B cell (primary cell): ENCODE data around the gene AKT2. TPM values are rescaled to one million over a fixed set of nuclear protein-coding genes. Genes with fewer than 3 reads are reported as not detected.

ENCODE experiments used
- ATAC-seq: fragments of 200-7000 bp; cut with Tn5 transposase; one replicate; pipeline ENCODE4 v1.10.0; 2021; ENCODE audit warnings: low read depth, mild to moderate bottlenecking, moderate number of reproducible peaks, moderate library complexity
- CTCF ChIA-PET: fragments of 350-600 bp; sonication (Branson Sonifier 250); formaldehyde crosslinking; loops from one replicate; lab custom pipeline; 2021; ENCODE audit warnings: antibody characterized with exemption, inconsistent platforms; lab: Charles Lee
- POLR2A ChIA-PET: fragments of 350-600 bp; sonication (Branson Sonifier 250); formaldehyde crosslinking; loops from one replicate; lab custom pipeline; 2021; ENCODE audit warnings: antibody characterized with exemption; lab: Charles Lee
- DNase-seq: peaks from one replicate; pipeline ENCODE4 v3.0.0; 2013
- H2AFZ ChIP-seq: 2 replicates; pipeline ENCODE4 v1.6.1; 2012; ENCODE audit warnings: mild to moderate bottlenecking, low read depth, low read length; ENCODE audit not compliant: insufficient read depth, poor library complexity, severe bottlenecking
- H3K27ac ChIP-seq, 2 donors: 1 replicate in 1 of 2; 2 replicates in 1 of 2; pipeline ENCODE4 v1.5.1; 2012 to 2013; ENCODE audit warnings: low read length in 2 of 2, mild to moderate bottlenecking in 2 of 2, moderate library complexity in 1 of 2
- H3K27me3 ChIP-seq, 4 experiments: fragments of 200-600 bp in 1 of 4; sonication (generic) in 1 of 4; replicated peaks in 1 of 4; 1 replicate in 2 of 4; 2 replicates in 2 of 4; pipeline versions ENCODE4 v1.6.1 to v1.7.0; 2013 to 2016; ENCODE audit warnings: low read length in 3 of 4, mild to moderate bottlenecking in 2 of 4, mixed read lengths in 1 of 4, moderate library complexity in 1 of 4; ENCODE audit not compliant: insufficient read depth in 4 of 4, control insufficient read depth in 3 of 4; ENCODE audit errors: control extremely low read depth in 1 of 4
- H3K36me3 ChIP-seq, 2 experiments: replicated peaks in 1 of 2; 1 replicate in 1 of 2; 2 replicates in 1 of 2; pipeline versions ENCODE4 v1.6.1 to v1.7.1; 2013; ENCODE audit warnings: low read length in 1 of 2; ENCODE audit not compliant: insufficient read depth in 2 of 2, control insufficient read depth in 1 of 2; ENCODE audit errors: control extremely low read depth in 1 of 2, extremely low read depth in 1 of 2
- H3K4me1 ChIP-seq, 2 donors: fragments of 200-600 bp in 1 of 2; sonication (generic) in 1 of 2; 1 replicate in 1 of 2; 2 replicates in 1 of 2; pipeline versions ENCODE4 v1.5.1 to v1.6.1; 2013 to 2017; ENCODE audit warnings: low read length in 2 of 2; ENCODE audit not compliant: control insufficient read depth in 2 of 2, insufficient read depth in 2 of 2
- H3K4me2 ChIP-seq: replicated peaks from 2 replicates; pipeline ENCODE3; 2012; ENCODE audit warnings: mild to moderate bottlenecking, low read depth, low read length; ENCODE audit not compliant: poor library complexity, severe bottlenecking
- H3K4me3 ChIP-seq, 5 experiments: fragments of 200-600 bp in 1 of 5; sonication (generic) in 1 of 5; 1 replicate in 3 of 5; 2 replicates in 2 of 5; pipeline versions ENCODE4 v1.5.1 to v1.7.0; 2011 to 2016; ENCODE audit warnings: low read length in 4 of 5, mild to moderate bottlenecking in 4 of 5, low read depth in 2 of 5, control low read depth in 1 of 5, moderate library complexity in 1 of 5; ENCODE audit not compliant: insufficient read depth in 1 of 5; ENCODE audit errors: control extremely low read depth in 1 of 5, extremely low read depth in 1 of 5
- H3K79me2 ChIP-seq: fragments of 200-600 bp; sonication (generic); one replicate; pipeline ENCODE4 v1.6.0; 2016; ENCODE audit warnings: low read length; ENCODE audit not compliant: control insufficient read depth, insufficient read depth
- H3K9ac ChIP-seq: fragments of 200-600 bp; sonication (generic); 2 replicates; pipeline ENCODE4 v1.6.1; 2017; ENCODE audit warnings: mild to moderate bottlenecking, low read length, moderate library complexity
- H3K9me3 ChIP-seq, 3 donors: one replicate each; pipeline versions ENCODE4 v1.6.1 to v1.7.1; 2013; ENCODE audit warnings: low read length in 2 of 3; ENCODE audit not compliant: control insufficient read depth in 2 of 3, insufficient read depth in 1 of 3; ENCODE audit errors: control extremely low read depth in 1 of 3
- H4K20me1 ChIP-seq: 2 replicates; pipeline ENCODE4 v1.6.0; 2012; ENCODE audit warnings: mild to moderate bottlenecking, low read length; ENCODE audit not compliant: insufficient read depth, control insufficient read depth, poor library complexity, severe bottlenecking
- H3K27ac Mint-ChIP-seq: one replicate; pipeline ENCODE4 v1.8.0; 2021; ENCODE audit warnings: mixed read lengths
- H3K27me3 Mint-ChIP-seq: one replicate; pipeline ENCODE4 v1.8.0; 2021; ENCODE audit warnings: mixed read lengths
- H3K4me1 Mint-ChIP-seq: one replicate; pipeline ENCODE4 v1.8.0; 2021; ENCODE audit warnings: mixed read lengths
- H3K4me3 Mint-ChIP-seq: one replicate; pipeline ENCODE4 v1.8.0; 2021; ENCODE audit warnings: mixed read lengths
- H3K9me3 Mint-ChIP-seq: one replicate; pipeline ENCODE4 v1.8.0; 2022; ENCODE audit warnings: mixed read lengths; ENCODE audit not compliant: insufficient read depth
- CTCF ChIP-seq: fragments of 200-600 bp; IDR thresholded peaks from one replicate; pipeline ENCODE4 v1.8.0; 2022; ENCODE audit warnings: antibody characterized with exemption, mild to moderate bottlenecking
- EZH2 ChIP-seq: IDR thresholded peaks from 2 replicates; pipeline ENCODE4 v1.6.1; 2012; ENCODE audit warnings: borderline replicate concordance, low read depth, mild to moderate bottlenecking, moderate library complexity, low read length; ENCODE audit not compliant: insufficient read depth, poor library complexity, severe bottlenecking
- WGBS: methylation state at CpG from one replicate; pipeline ENCODE4 v1.1.5; 2013; ENCODE audit warnings: missing lambda C conversion rate; ENCODE audit not compliant: insufficient coverage; 5-methylcytosine and 5-hydroxymethylcytosine counted together
- intact Hi-C: fragments of 100-400 bp; cut with micrococcal nuclease; formaldehyde crosslinking; loops from one replicate; pipeline ENCODE4 v1.10.0; 2022
- polyA plus RNA-seq: library from polyadenylated mRNA; depleted of rRNA; stranded (reverse); fragments of >200 nt; gene quantifications from 2 replicates; pipeline ENCODE4 v1.2.3, GENCODE V29; 2012
- total RNA-seq, 2 donors: library from RNA; stranded (reverse); fragments of 120-200 nt in 1 of 2; gene quantifications; 1 replicate in 1 of 2; 2 replicates in 1 of 2; pipeline versions ENCODE4 v1.2.3 to v1.2.4, GENCODE V29; 2013 to 2022

Gene AKT2
- total and polyA plus RNA-seq, 2 donors (not counting 1 experiment from before 2014, with no cell fraction given), result 195 to 243 TPM

- ATAC-seq (no peak), DNase-seq (no peak)
- Mint-ChIP-seq H3K27ac (no peak overlapping the region), H3K4me3 (no peak overlapping the region), H3K27me3 (no peaks in the 10 kb centered on the region), H3K9me3 (no peaks in the 10 kb centered on the region), H3K4me1 (no peaks in the 10 kb centered on the region)
- Histone ChIP-seq H3K4me3 (no peak overlapping the region), H3K9ac (no peak overlapping the region), H3K36me3 (peaks cover 0 to 41% of the 10 kb centered on the region in 2 experiments), H3K9me3 (no peaks in the 10 kb centered on the region), H2AFZ (no peak overlapping the region), H3K4me1 (no peaks in the 10 kb centered on the region), H3K79me2 (no peaks in the 10 kb centered on the region), H3K27me3 (no peaks in the 10 kb centered on the region), H3K27ac (no peak overlapping the region), H4K20me1 (no peaks in the 10 kb centered on the region), H3K4me2 (no peak overlapping the region)
- WGBS, result 93% methylated on average over 7 of the region's 7 CpGs
- intact Hi-C loops, result no loop called here
- TF ChIP-seq EZH2 (no peak), CTCF (no peak)
- ChIA-PET CTCF (no interaction called here), POLR2A (interaction anchor here (0.6 kb wide), 1 partner anchor 25 kb away, joined by 3 read pairs; no protein-coding TSS in a partner anchor)
Measured at GRCh38 chr19:40320558-40320935, 35.4 kb upstream of the AKT2 start.

- H3K9me3 Mint-ChIP-seq, result no peaks in the 10 kb centered on the region
- no peak overlapping the region for H3K4me3 ChIP-seq
- ATAC-seq (no peak), DNase-seq (no peak)
- H3K4me3 Mint-ChIP-seq, result no peak overlapping the region
- WGBS, result over 99% methylated on average over 7 of the region's 7 CpGs
- H3K9me3 ChIP-seq, result no peaks in the 10 kb centered on the region
- H4K20me1 ChIP-seq, result no peaks in the 10 kb centered on the region
- TF ChIP-seq CTCF (no peak), EZH2 (no peak)
- no peaks in the 10 kb centered on the region for H3K79me2 ChIP-seq
- no peak overlapping the region for H3K27ac Mint-ChIP-seq
- no peaks in the 10 kb centered on the region for H3K27me3 ChIP-seq
- no peak overlapping the region for H3K4me2 ChIP-seq
- H3K27ac ChIP-seq, result no peak overlapping the region
- intact Hi-C loops, result no loop called here
- H3K36me3 ChIP-seq, result peaks cover 0 to 16% of the 10 kb centered on the region in 2 experiments
- no peaks in the 10 kb centered on the region for H3K4me1 ChIP-seq
- no peak overlapping the region for H3K9ac ChIP-seq
- H3K27me3 Mint-ChIP-seq, result no peaks in the 10 kb centered on the region
- no peaks in the 10 kb centered on the region for H3K4me1 Mint-ChIP-seq
- POLR2A ChIA-PET, result no interaction called here
- H2AFZ ChIP-seq, result no peak overlapping the region
- CTCF ChIA-PET, result interaction anchor here (1.0 kb wide), 1 partner anchor 12 kb away, joined by 3 read pairs; no protein-coding TSS in a partner anchor
Measured at GRCh38 chr19:40317338-40317737, 32.2 kb upstream of the AKT2 start.
